Tibial artery (tissue), 4 donors: ENCODE data around the gene SLC2A5.

Experiments used
- DNase-seq, 2 donors: peaks; one replicate each; pipeline ENCODE4 v3.0.0-alpha.2; 2019
- H3K27ac ChIP-seq, 2 donors: fragments of 200-600 bp; sonication (generic) in 1 of 2; 1 replicate in 1 of 2; 2 replicates in 1 of 2; pipeline ENCODE4 v1.5.1; 2018 to 2019; ENCODE audit warnings: mild to moderate bottlenecking in 1 of 2
- H3K27me3 ChIP-seq, 2 donors: fragments of 200-600 bp; sonication (generic) in 1 of 2; one replicate each; pipeline versions ENCODE4 v1.5.1 to v1.6.0; 2016 to 2019
- H3K36me3 ChIP-seq, 3 donors: fragments of 200-600 bp; sonication (generic) in 2 of 3; one replicate each; pipeline ENCODE4 v1.5.1; 2016 to 2019; ENCODE audit warnings: mild to moderate bottlenecking in 2 of 3
- H3K4me1 ChIP-seq, 4 donors: fragments of 200-600 bp; sonication (generic) in 2 of 4; 1 replicate in 3 of 4; 2 replicates in 1 of 4; pipeline ENCODE4 v1.5.1; 2016 to 2019
- H3K4me3 ChIP-seq, 2 donors: fragments of 200-600 bp; sonication (generic) in 1 of 2; 1 replicate in 1 of 2; 2 replicates in 1 of 2; pipeline ENCODE4 v1.5.1; 2018 to 2019; ENCODE audit warnings: mild to moderate bottlenecking in 2 of 2
- H3K9me3 ChIP-seq, 3 donors: fragments of 200-600 bp; sonication (generic) in 1 of 3; one replicate each; pipeline ENCODE4 v1.5.1; 2016 to 2019
- intact Hi-C: fragments of 100-400 bp; cut with DNase I; formaldehyde crosslinking; loops from one replicate; pipeline ENCODE4 v1.15.0; 2023; ENCODE audit warnings: low total_unique reads
- TF ChIP-seq, protein P1 (sequence below), 2 experiments: fragments of 200-600 bp in 1 of 2; fragments of 450-650 bp in 1 of 2; IDR thresholded peaks; one replicate each; pipeline ENCODE4 v1.5.1; 2017 to 2019; ENCODE audit warnings: antibody characterized with exemption in 2 of 2, mild to moderate bottlenecking in 1 of 2, moderate library complexity in 1 of 2

The SLC2A5 gene

DNA sequence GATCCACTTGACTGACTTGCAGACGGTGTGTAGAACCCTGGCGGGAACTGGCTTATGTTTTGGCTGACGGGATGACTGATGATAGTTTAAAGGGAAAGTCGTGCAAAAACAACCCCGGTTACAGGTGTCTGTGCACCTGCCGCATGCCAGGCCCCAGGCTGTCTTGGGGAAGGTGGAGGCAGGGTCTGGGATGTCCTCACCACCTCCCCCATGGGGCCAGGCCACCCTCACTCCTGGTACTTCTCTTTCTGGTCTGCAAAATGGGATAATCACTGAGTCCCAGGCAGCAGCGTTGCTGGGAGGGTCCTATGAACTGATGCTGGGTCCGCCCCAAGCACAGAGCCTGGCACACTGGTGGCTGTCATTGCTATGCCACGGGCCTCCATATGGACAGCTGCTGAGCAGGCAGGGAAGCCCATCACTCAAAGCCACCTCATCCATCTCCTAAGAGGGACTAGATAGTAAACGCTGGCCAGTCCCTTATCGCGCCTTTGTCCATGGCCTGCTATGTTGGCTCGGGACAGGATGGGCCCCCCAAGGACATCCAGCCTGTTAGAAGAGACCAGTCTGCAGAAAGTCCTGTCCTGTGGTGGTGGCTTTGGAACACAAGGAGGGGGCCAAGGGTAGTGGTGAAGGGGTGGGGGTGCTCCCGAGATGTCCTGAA lies 28.2 kb downstream of the SLC2A5 start:
- Histone ChIP-seq H3K4me1 (peaks cover 0 to 8% (median 0%) of the 10 kb centered on the region in 4 donors), H3K36me3 (no peaks in the 10 kb centered on the region), H3K4me3 (no peak overlapping the region), H3K27me3 (peaks cover 0 to 14% of the 10 kb centered on the region in 2 donors), H3K27ac (no peak overlapping the region), H3K9me3 (no peaks in the 10 kb centered on the region)
- TF ChIP-seq, protein P1, sequence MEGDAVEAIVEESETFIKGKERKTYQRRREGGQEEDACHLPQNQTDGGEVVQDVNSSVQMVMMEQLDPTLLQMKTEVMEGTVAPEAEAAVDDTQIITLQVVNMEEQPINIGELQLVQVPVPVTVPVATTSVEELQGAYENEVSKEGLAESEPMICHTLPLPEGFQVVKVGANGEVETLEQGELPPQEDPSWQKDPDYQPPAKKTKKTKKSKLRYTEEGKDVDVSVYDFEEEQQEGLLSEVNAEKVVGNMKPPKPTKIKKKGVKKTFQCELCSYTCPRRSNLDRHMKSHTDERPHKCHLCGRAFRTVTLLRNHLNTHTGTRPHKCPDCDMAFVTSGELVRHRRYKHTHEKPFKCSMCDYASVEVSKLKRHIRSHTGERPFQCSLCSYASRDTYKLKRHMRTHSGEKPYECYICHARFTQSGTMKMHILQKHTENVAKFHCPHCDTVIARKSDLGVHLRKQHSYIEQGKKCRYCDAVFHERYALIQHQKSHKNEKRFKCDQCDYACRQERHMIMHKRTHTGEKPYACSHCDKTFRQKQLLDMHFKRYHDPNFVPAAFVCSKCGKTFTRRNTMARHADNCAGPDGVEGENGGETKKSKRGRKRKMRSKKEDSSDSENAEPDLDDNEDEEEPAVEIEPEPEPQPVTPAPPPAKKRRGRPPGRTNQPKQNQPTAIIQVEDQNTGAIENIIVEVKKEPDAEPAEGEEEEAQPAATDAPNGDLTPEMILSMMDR (IDR thresholded peaks at IDR 0.05), result no peak
- intact Hi-C loops, result no loop called here
- DNase-seq, result no peak

DNA sequence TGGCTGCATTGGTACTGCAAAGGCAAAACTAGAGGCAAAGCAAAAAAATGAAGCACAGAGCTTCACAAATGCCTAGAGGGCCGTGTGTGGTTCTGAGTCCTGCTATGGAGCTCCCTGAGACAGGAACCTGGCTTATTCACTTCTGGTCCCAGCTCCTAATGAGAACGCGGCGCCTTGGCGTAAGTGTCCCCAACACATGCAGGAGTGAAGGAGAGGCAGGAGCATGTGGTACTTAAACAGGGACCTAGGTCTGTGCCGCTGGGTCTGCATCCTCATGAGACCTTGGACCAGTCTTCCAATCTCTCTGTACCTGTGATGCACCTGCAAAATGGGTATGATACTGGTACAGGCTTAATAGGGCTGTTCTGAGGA lies 28.8 kb downstream of the SLC2A5 start:
- no peak overlapping the region for H3K27ac ChIP-seq
- H3K4me1 ChIP-seq, result peaks cover 0 to 8% (median 0%) of the 10 kb centered on the region in 4 donors
- no peak overlapping the region for H3K4me3 ChIP-seq
- TF ChIP-seq, protein P1 (IDR thresholded peaks at IDR 0.05), result no peak
- H3K9me3 ChIP-seq, result peaks cover 0 to 2% (median 0%) of the 10 kb centered on the region in 3 donors
- H3K36me3 ChIP-seq, result no peaks in the 10 kb centered on the region
- DNase-seq, result no peak
- peaks cover 0 to 14% of the 10 kb centered on the region in 2 donors for H3K27me3 ChIP-seq
- intact Hi-C loops, result no loop called here

DNA sequence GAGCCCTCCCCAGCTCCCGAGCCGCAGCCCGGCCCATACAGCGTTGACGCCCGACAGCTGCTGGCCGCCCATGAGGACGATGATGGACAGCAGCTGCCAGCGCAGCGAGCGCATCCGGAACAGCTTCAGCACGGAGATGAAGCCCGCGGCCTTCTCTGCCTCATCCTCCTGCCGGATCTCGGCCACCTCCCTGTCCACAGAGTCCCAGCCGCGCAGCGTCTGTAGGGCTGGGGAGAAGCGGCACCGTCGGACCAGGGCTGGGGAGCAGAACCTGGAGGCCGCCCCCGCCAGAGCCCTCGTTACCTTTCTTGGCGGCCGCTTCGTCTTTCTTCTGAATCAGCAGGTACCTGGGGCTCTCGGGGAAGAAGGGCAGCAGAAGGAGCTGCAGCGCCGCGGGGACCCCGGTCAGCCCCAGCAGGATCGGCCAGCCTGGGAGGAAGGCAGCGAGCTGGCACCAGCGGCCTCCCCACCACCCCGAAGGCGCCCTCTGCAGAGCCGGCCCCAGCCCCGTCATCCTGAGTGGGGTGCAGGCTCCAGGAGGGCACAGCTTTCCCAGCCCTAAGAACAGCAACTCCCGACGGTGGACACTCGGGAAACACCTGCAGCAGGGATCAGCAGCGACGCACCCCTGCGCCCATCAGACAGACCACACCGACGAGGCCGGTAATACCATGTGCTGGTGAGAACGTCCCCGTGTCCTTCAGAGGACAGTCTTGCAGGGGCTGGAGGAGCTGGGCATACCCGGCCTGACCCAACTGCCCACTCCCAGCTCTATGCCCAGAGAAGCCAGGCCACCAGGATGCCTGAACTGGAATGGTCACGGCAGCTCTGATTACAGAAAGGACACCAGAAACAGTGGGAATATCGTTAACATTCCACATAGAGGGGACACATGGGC lies 29.4 kb downstream of the SLC2A5 start:
- TF ChIP-seq, protein P1 (IDR thresholded peaks at IDR 0.05), result no peak
- Histone ChIP-seq H3K4me3 (no peak overlapping the region), H3K4me1 (peaks cover 0 to 8% (median 0%) of the 10 kb centered on the region in 4 donors), H3K27ac (no peak overlapping the region), H3K9me3 (peaks cover 0 to 8% (median 6%) of the 10 kb centered on the region in 3 donors), H3K36me3 (no peaks in the 10 kb centered on the region), H3K27me3 (peaks cover 0 to 14% of the 10 kb centered on the region in 2 donors)
- DNase-seq, result no peak
- intact Hi-C loops, result no loop called here

DNA sequence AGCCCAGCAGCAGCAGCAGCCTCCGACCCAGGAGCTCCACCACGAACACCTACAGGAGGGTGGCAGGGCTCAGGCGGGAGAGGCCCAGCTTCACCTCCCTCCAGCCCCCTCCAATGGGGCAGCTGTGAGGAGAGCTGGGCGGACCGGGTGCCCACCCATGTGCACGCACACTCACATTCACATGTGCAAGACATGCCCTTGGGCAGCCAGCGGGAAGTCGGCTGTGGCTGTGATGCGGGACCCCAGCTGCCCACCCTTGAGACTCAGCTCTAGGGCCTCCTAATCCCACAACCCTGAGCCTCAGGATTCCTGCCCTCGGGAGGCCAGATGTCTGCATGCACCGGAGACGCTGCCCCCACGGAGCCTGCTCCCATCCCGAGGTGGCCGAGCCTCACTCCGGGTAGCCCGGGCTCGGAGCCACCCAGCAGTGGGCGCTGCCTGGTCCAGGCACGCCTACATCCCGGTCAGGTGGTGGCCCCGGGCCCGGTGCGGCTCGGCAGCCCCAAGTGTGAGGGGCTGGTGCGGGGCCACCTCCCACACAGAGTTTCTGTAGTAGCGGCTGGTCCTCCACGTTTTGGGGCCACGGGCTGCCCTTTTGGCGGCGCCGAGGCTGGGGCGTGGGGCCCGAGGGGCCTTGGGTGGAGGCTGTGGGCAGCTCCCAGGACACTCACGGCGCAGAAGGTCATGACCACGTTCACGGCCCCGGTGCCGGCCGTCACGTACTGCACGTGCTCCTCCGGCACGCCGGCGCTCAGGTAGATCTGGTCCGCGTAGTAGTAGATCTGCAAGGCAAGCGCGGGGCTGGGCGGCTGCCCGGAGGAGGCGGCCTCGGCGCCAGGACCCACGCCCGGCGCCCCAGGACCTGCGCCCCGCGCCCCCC lies 30.3 kb downstream of the SLC2A5 start:
- H3K27ac ChIP-seq, result no peak overlapping the region
- no peak overlapping the region for H3K4me3 ChIP-seq
- peaks cover 0 to 8% (median 0%) of the 10 kb centered on the region in 4 donors for H3K4me1 ChIP-seq
- H3K36me3 ChIP-seq, result no peaks in the 10 kb centered on the region
- peaks cover 0 to 11% (median 7%) of the 10 kb centered on the region in 3 donors for H3K9me3 ChIP-seq
- peaks cover 0 to 14% of the 10 kb centered on the region in 2 donors for H3K27me3 ChIP-seq
- intact Hi-C loops, result no loop called here
- TF ChIP-seq, protein P1 (IDR thresholded peaks at IDR 0.05), result no peak
- no peak for DNase-seq

DNA sequence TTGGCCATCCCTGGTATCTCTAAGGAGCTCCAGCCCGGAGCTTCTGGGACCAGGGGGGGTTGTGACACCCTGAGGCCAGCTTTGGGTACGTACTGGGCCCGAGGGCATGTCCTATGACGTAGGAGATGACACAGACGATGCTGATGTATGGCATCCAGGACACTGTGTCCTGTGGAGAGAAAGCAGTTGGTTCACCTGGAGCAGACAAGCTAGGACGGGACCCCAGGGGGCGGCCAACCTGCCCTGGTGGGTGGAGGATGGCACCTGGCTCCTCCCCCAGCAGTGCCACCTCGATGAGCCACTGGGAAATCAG lies 31.1 kb downstream of the SLC2A5 start:
- Histone ChIP-seq H3K4me3 (no peak overlapping the region), H3K36me3 (no peaks in the 10 kb centered on the region), H3K27ac (no peak overlapping the region), H3K9me3 (peaks cover 0 to 11% (median 7%) of the 10 kb centered on the region in 3 donors), H3K27me3 (peaks cover 0 to 14% of the 10 kb centered on the region in 2 donors), H3K4me1 (peaks cover 0 to 8% (median 0%) of the 10 kb centered on the region in 4 donors)
- TF ChIP-seq, protein P1 (IDR thresholded peaks at IDR 0.05), result no peak
- DNase-seq, result no peak
- intact Hi-C loops, result no loop called here
